ENCODE data around the gene MID1.

MID1 gene

GRCh38 chrX:10571260-10571659 is 49.1 kb downstream of the MID1 start:
- no peak for FAIRE-seq

- FAIRE-seq = no peak
These were observed 49.8 kb downstream of the MID1 start for GRCh38 chrX:10570601-10571000.

- FAIRE-seq = no peak
These were observed 50.4 kb downstream of the MID1 start for GRCh38 chrX:10569946-10570345.

GRCh38 chrX:10568428-10568827 is 52.0 kb downstream of the MID1 start:
- no peak for FAIRE-seq

GRCh38 chrX:10567136-10567535 is 53.2 kb downstream of the MID1 start:
- FAIRE-seq = no peak

- no peak for FAIRE-seq
These were observed 53.7 kb downstream of the MID1 start for GRCh38 chrX:10566716-10567097.

GRCh38 chrX:10564484-10564883 is 55.9 kb downstream of the MID1 start:
- FAIRE-seq = no peak

- FAIRE-seq = no peak
These were observed 63.2 kb downstream of the MID1 start for GRCh38 chrX:10557166-10557565.

- FAIRE-seq = no peak
These were observed 64.0 kb downstream of the MID1 start for GRCh38 chrX:10556405-10556804.

GRCh38 chrX:10555846-10556245 is 64.5 kb downstream of the MID1 start:
- FAIRE-seq = no peak

GRCh38 chrX:10554612-10555270 is 65.6 kb downstream of the MID1 start:
- FAIRE-seq = no peak

GRCh38 chrX:10549280-10549679 is 71.1 kb downstream of the MID1 start:
- no peak for FAIRE-seq

GRCh38 chrX:10548688-10549087 is 71.7 kb downstream of the MID1 start:
- FAIRE-seq = no peak

- no peak for FAIRE-seq
These were observed 74.5 kb downstream of the MID1 start for GRCh38 chrX:10545882-10546281.

- no peak for FAIRE-seq
These were observed 77.8 kb downstream of the MID1 start for GRCh38 chrX:10542586-10542985.

GRCh38 chrX:10538831-10539230 is 81.6 kb downstream of the MID1 start:
- FAIRE-seq = no peak

GRCh38 chrX:10537308-10537707 is 83.1 kb downstream of the MID1 start:
- no peak for FAIRE-seq

GRCh38 chrX:10536744-10537143 is 83.6 kb downstream of the MID1 start:
- no peak for FAIRE-seq

- FAIRE-seq = no peak
These were observed 85.8 kb downstream of the MID1 start for GRCh38 chrX:10534611-10535010.

- FAIRE-seq = no peak
These were observed 86.6 kb downstream of the MID1 start for GRCh38 chrX:10533696-10534365.

- no peak for FAIRE-seq
These were observed 88.5 kb downstream of the MID1 start for GRCh38 chrX:10531927-10532326.

GRCh38 chrX:10529344-10529743 is 91.0 kb downstream of the MID1 start:
- no peak for FAIRE-seq

GRCh38 chrX:10526451-10526850 is 93.9 kb downstream of the MID1 start:
- FAIRE-seq = no peak

GRCh38 chrX:10525381-10526120 is 94.8 kb downstream of the MID1 start:
- FAIRE-seq = no peak

Data from endometrium (tissue), 2 donors.